Ishikawa (cell line): ENCODE results near the gene ZXDC.

Experiments used
- CEBPB ChIP-seq: IDR thresholded peaks from 2 replicates; pipeline ENCODE4 v1.6.1; 2012
- CREB1 ChIP-seq: IDR thresholded peaks from 2 replicates; pipeline ENCODE4 v1.6.1; 2012; ENCODE audit warnings: low read depth
- EGR1 ChIP-seq: IDR thresholded peaks from 2 replicates; pipeline ENCODE4 v1.6.1; 2012
- EP300 ChIP-seq: IDR thresholded peaks from 2 replicates; pipeline ENCODE4 v1.6.1; 2012; ENCODE audit warnings: borderline replicate concordance
- FOXM1 ChIP-seq: IDR thresholded peaks from 2 replicates; pipeline ENCODE4 v1.6.1; 2012; ENCODE audit warnings: low read depth, borderline replicate concordance
- NFIC ChIP-seq: IDR thresholded peaks from 2 replicates; pipeline ENCODE4 v1.6.1; 2012
- RAD21 ChIP-seq: IDR thresholded peaks from 2 replicates; pipeline ENCODE4 v1.6.1; 2012; ENCODE audit warnings: low read depth
- REST ChIP-seq: IDR thresholded peaks from 2 replicates; pipeline ENCODE4 v1.6.1; 2012; ENCODE audit warnings: low read depth, mild to moderate bottlenecking
- TAF1 ChIP-seq: IDR thresholded peaks from 2 replicates; pipeline ENCODE4 v1.6.1; 2012; ENCODE audit warnings: low read depth, mild to moderate bottlenecking
- TCF12 ChIP-seq: IDR thresholded peaks from 2 replicates; pipeline ENCODE4 v1.6.1; 2012; ENCODE audit warnings: low read depth
- TEAD4 ChIP-seq: IDR thresholded peaks from 2 replicates; pipeline ENCODE4 v1.6.1; 2012
- YY1 ChIP-seq: IDR thresholded peaks from 2 replicates; pipeline ENCODE4 v1.6.1; 2012; ENCODE audit warnings: low read depth
- ZBTB7A ChIP-seq: IDR thresholded peaks from 2 replicates; pipeline ENCODE4 v1.6.1; 2012; ENCODE audit warnings: low read depth
- TF ChIP-seq, protein P1 (sequence below): IDR thresholded peaks from 2 replicates; pipeline ENCODE4 v1.6.1; 2012
- TF ChIP-seq, protein P2 (sequence below): IDR thresholded peaks from 2 replicates; pipeline ENCODE4 v1.6.1; 2012

The ZXDC gene

DNA sequence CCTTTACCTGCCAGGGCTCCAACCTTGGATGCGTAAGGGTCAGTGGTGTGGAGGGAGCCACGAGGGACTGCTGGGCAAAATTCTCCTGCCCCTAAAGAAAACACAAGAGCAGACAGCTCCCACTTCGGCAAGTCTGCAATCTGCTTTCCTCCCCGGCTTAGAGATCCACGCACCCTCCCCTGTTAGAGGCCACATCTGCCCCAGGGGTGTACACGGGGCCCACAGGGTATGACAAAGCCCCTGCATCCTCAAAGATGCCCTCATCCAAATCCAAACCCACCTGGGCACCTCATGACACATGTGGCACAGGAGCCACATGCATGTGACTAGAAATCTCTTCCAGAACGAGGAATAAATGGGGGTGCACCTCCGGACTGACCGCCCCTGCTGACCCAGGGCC, 25.5 kb downstream of the ZXDC start:
- no peak for TF ChIP-seq YY1
- no peak for TF ChIP-seq EP300
- TF ChIP-seq CREB1: no peak
- TF ChIP-seq NFIC: no peak
- no peak for TF ChIP-seq EGR1
- TF ChIP-seq TEAD4: no peak
- TF ChIP-seq, protein P1, sequence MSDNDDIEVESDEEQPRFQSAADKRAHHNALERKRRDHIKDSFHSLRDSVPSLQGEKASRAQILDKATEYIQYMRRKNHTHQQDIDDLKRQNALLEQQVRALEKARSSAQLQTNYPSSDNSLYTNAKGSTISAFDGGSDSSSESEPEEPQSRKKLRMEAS: no peak
- TF ChIP-seq TAF1: no peak
- TF ChIP-seq REST: no peak
- TF ChIP-seq, protein P2, sequence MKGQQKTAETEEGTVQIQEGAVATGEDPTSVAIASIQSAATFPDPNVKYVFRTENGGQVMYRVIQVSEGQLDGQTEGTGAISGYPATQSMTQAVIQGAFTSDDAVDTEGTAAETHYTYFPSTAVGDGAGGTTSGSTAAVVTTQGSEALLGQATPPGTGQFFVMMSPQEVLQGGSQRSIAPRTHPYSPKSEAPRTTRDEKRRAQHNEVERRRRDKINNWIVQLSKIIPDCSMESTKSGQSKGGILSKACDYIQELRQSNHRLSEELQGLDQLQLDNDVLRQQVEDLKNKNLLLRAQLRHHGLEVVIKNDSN: no peak
- no peak for TF ChIP-seq TCF12
- TF ChIP-seq CEBPB: no peak

DNA sequence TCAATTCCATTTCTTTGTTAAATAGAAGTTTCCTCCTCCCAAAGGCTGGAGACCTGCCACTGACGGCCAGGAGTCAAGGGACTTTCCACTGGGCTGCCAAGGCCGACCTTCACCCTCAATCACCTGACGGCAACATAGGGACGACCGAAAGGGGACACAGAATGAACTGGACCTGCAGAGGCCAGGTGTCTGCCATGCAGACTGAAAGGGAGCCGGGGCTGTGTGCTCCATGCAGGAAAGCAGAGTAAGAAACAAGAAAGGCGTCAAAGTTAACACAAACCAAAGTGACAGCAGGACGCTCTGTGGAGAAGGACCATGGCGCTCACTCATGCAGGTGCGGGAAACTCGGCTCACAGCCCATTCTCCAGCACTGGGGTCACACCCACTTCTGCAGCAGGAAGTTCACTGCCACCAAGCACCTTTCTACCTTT, 26.1 kb downstream of the ZXDC start:
- no peak for TF ChIP-seq YY1

DNA sequence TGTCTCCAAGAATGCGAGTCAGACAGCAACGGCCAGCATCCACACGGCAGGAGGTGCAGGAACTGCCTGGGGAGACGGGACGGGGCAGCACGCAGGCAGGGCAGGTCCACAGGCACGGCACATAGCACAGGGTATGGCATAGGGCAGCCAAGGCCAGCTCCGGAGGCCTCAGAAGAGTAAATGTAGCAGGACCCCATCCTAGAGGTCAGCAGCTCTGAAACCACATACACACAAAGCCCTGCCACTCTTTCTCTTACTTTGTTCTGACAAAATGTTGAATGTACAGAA, 26.9 kb downstream of the ZXDC start:
- TF ChIP-seq TCF12 (no peak), TEAD4 (no peak), RAD21 (no peak)
- TF ChIP-seq, protein P2: no peak
- TF ChIP-seq, protein P1: no peak

DNA sequence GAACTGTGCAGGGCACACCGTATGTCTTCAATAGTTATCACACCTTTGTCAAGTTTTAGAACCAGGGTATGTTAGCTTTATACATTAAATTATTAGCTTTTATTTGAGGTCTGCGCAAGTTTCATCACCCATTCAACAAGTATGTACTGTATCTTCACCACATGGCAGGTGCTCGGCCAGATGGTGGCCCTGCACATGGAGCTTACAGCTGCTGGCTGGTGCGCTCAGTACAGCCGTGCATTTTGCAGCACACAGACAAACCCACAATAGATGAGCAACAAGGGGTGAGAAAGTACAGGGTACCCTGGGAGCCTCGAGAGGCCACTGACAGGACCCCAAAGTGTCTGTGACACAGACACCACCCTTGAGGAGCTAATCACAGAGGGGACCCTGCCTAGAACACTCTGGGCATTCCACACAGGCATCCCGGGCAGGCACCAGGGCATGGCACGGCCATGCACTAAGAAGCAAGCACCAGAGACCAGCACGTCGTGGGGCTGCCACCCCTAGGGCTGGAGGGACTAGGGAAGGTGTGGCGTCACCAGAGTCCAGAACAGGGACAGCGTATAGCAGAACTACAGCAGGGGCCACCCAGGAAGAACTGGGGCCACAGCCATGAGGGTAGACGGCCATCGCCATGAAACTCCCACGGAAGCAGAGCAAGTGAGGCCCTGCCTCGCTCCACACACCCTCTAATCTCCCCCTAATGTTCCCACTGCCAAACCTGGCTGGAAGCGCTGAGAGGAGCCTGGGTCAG, 27.4 kb downstream of the ZXDC start:
- no peak for TF ChIP-seq TCF12
- TF ChIP-seq REST: no peak
- no peak for TF ChIP-seq CREB1
- no peak for TF ChIP-seq YY1
- TF ChIP-seq, protein P1: no peak
- no peak for TF ChIP-seq CEBPB

- TF ChIP-seq REST (no peak), ZBTB7A (no peak), TAF1 (no peak), FOXM1 (no peak), TEAD4 (no peak), TCF12 (no peak), NFIC (no peak), RAD21 (no peak), YY1 (no peak), EGR1 (no peak), EP300 (no peak), CREB1 (no peak), CEBPB (no peak)
- TF ChIP-seq, protein P1: no peak
- TF ChIP-seq, protein P2: no peak
Measured at GRCh38 chr3:126447456-126448106, 28.1 kb downstream of the ZXDC start.
